SK-N-SH treated with all-trans-retinoic acid at 6 μM for 48 hours (cell line): ENCODE data around the gene TOMM20.

ENCODE experiments used
- ARNTL ChIP-seq: fragments of 450-650 bp; formaldehyde crosslinking; IDR thresholded peaks from 2 replicates; pipeline ENCODE4 v1.5.0; 2020; ENCODE audit warnings: low read depth, mild to moderate bottlenecking, moderate library complexity, borderline replicate concordance
- BACH2 ChIP-seq: fragments of 250-450 bp; sonication (Bioruptor Pico); IDR thresholded peaks from 2 replicates; pipeline ENCODE4 v1.9.0; 2021; ENCODE audit warnings: mild to moderate bottlenecking, borderline replicate concordance
- ESRRG ChIP-seq: fragments of 250-450 bp; sonication (Bioruptor Pico); IDR thresholded peaks from 2 replicates; pipeline ENCODE4 v1.6.1; 2021; ENCODE audit warnings: mild to moderate bottlenecking
- GLIS3 ChIP-seq: fragments of 250-450 bp; sonication (Bioruptor Pico); IDR thresholded peaks from 2 replicates; pipeline ENCODE4 v1.5.0; 2020; ENCODE audit warnings: mild to moderate bottlenecking, moderate library complexity
- ISL1 ChIP-seq: fragments of 250-450 bp; sonication (Bioruptor Pico); IDR thresholded peaks from 2 replicates; pipeline ENCODE4 v2.1.2; 2022; ENCODE audit warnings: mild to moderate bottlenecking, moderate library complexity
- OSR1 ChIP-seq: fragments of 250-450 bp; sonication (Bioruptor Pico); IDR thresholded peaks from 2 replicates; pipeline ENCODE4 v1.8.0; 2022; ENCODE audit warnings: moderate library complexity, mild to moderate bottlenecking, inconsistent platforms
- POU6F1 ChIP-seq: fragments of 250-450 bp; sonication (Bioruptor Pico); IDR thresholded peaks from 2 replicates; pipeline ENCODE4 v1.8.0; 2021; ENCODE audit warnings: low read depth, mild to moderate bottlenecking, moderate library complexity, borderline replicate concordance
- ZC3H10 ChIP-seq: fragments of 250-450 bp; sonication (Bioruptor Pico); IDR thresholded peaks from 2 replicates; pipeline ENCODE4 v1.5.1; 2021; ENCODE audit warnings: mild to moderate bottlenecking, moderate library complexity
- ZFP3 ChIP-seq: fragments of 250-450 bp; sonication (Bioruptor Pico); IDR thresholded peaks from 2 replicates; pipeline ENCODE4 v1.5.0; 2020; ENCODE audit warnings: mild to moderate bottlenecking, moderate library complexity
- ZFP30 ChIP-seq: fragments of 450-650 bp; formaldehyde crosslinking; IDR thresholded peaks from 2 replicates; pipeline ENCODE4 v1.5.0; 2022; ENCODE audit warnings: mild to moderate bottlenecking, moderate library complexity
- ZNF565 ChIP-seq: fragments of 450-650 bp; formaldehyde crosslinking; conservative IDR thresholded peaks from 2 replicates; pipeline ENCODE4 v1.5.0; 2020; ENCODE audit warnings: low read depth, mild to moderate bottlenecking, moderate library complexity
- TF ChIP-seq, protein P1 (sequence below): fragments of 250-450 bp; sonication (Bioruptor Pico); IDR thresholded peaks from 2 replicates; pipeline ENCODE4 v1.8.0; 2020; ENCODE audit warnings: mild to moderate bottlenecking, moderate library complexity, borderline replicate concordance

DNA sequence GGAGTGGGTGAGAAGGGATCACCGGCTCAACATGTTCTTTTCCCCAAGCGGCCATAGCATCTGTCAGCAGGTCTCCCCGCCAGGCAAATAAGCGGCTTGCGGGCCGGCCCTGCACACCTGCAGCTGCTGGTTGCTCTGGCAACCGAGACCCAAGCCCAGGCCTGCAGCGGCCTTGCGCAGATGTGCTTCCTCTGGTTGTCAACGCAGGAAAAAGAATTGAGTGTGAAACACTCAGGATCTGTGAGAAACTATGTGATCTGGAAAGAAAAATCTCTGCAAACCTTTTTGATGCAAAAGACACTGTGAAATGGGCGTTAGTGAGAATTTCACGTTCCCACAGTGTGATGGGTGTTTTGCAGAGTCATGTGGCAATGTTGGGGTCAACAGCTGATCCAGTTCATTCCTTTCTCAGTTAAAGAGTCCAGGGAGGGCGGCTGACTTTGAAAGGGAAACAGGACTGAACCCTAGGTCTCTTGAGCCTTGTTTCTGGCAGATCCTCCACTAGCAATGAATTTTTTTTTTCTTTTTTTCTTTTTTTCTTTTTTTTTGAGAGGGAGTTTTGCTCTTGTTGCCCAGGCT lies 28.4 kb downstream of the TOMM20 start:
- TF ChIP-seq OSR1 (CRISPR knock-in tag) (no peak), ZFP3 (CRISPR knock-in tag) (no peak), POU6F1 (no peak), BACH2 (CRISPR knock-in tag) (no peak), ZFP30 (CRISPR knock-in tag) (no peak), ISL1 (no peak), GLIS3 (CRISPR knock-in tag) (no peak), ESRRG (CRISPR knock-in tag) (no peak), ARNTL (CRISPR knock-in tag) (no peak), ZNF565 (CRISPR knock-in tag) (no peak), ZC3H10 (no peak)
- TF ChIP-seq, protein P1, sequence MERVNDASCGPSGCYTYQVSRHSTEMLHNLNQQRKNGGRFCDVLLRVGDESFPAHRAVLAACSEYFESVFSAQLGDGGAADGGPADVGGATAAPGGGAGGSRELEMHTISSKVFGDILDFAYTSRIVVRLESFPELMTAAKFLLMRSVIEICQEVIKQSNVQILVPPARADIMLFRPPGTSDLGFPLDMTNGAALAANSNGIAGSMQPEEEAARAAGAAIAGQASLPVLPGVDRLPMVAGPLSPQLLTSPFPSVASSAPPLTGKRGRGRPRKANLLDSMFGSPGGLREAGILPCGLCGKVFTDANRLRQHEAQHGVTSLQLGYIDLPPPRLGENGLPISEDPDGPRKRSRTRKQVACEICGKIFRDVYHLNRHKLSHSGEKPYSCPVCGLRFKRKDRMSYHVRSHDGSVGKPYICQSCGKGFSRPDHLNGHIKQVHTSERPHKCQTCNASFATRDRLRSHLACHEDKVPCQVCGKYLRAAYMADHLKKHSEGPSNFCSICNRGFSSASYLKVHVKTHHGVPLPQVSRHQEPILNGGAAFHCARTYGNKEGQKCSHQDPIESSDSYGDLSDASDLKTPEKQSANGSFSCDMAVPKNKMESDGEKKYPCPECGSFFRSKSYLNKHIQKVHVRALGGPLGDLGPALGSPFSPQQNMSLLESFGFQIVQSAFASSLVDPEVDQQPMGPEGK (CRISPR knock-in tag) = no peak
